ENCODE data around the gene KLHL21. TPM values are rescaled to one million over a fixed set of nuclear protein-coding genes. Genes with fewer than 3 reads are reported as not detected.

KLHL21 gene
- total RNA-seq, 1 experiment from 2014 or later: 24.4 TPM

GRCh38 chr1:6554907-6555778 is 47.5 kb downstream of the KLHL21 start, which contains the start of gene TAS1R1:
Gene TAS1R1 (plus strand): TSS chr1:6555307. CDS start chr1:6555374, 67 bp downstream.
- H4K20me1 ChIP-seq (ENCODE audit: insufficient read depth): peaks cover 8% of the 10 kb centered on the region
- H3F3A ChIP-seq (ENCODE audit: insufficient read depth, low read depth): no peaks in the 10 kb centered on the region
- H3K27me3 ChIP-seq (ENCODE audit: insufficient read depth, low read depth): no peaks in the 10 kb centered on the region
- ChIA-PET CTCF (interaction anchor here (0.6 to 0.7 kb wide), 3 partner anchors 45 to 58 kb away, joined by 3 read pairs; partner anchors contain the start of gene PHF13), POLR2A (ENCODE audit: unreplicated experiment) (no interaction called here)
- peaks cover 8% of the 10 kb centered on the region; the same call in 1 of the 2 replicates for H3K4me1 ChIP-seq (replicated peaks; ENCODE audit: insufficient read depth)
- peak within 1 kb of the TSS; percentile 70 for H3K4me3 ChIP-seq
- TF ChIP-seq CTCF (conservative IDR thresholded peaks at IDR 0.05) (no peak), EZH2 (IDR thresholded peaks at IDR 0.05; ENCODE audit: low read depth) (no peak)
- H2AFZ ChIP-seq: peak within 1 kb of the TSS; percentile 79
- intact Hi-C loops (cut with micrococcal nuclease; ENCODE audit: unreplicated experiment): loop anchor here (1.0 to 2.0 kb wide), 2 partner anchors 46 to 70 kb away; partner anchors contain the start of gene THAP3
- H3K4me2 ChIP-seq: peak within 1 kb of the TSS; percentile 82
- no peak for DNase-seq
- H3K9me3 ChIP-seq (ENCODE audit: insufficient read depth, low read depth): no peaks in the 10 kb centered on the region
- no peak within 1 kb of the TSS for H3K27ac ChIP-seq
- peaks cover 18% of the 10 kb centered on the region for H3K79me2 ChIP-seq (ENCODE audit: low read depth)
- BruUV-seq (replicated peaks): no TSS peak
- H3K9me2 ChIP-seq (ENCODE audit: insufficient read depth): no peaks in the 10 kb centered on the region
- no peaks in the 10 kb centered on the region for H3K36me3 ChIP-seq (ENCODE audit: low read depth)

- no peaks in the 10 kb centered on the region for H3F3A ChIP-seq (ENCODE audit: insufficient read depth, low read depth)
- H4K20me1 ChIP-seq (ENCODE audit: insufficient read depth): peaks cover 8% of the 10 kb centered on the region
- no TSS peak for BruUV-seq (replicated peaks)
- H3K27me3 ChIP-seq (ENCODE audit: insufficient read depth, low read depth): no peaks in the 10 kb centered on the region
- no peaks in the 10 kb centered on the region for H3K9me2 ChIP-seq (ENCODE audit: insufficient read depth)
- CTCF ChIA-PET: interaction anchor here (0.6 to 0.7 kb wide), 5 partner anchors 27 to 410 kb away, joined by 3 to 8 read pairs (median 3); partner anchors contain the start of gene PHF13
- H3K4me3 ChIP-seq: peak within 1 kb of the TSS; percentile 70
- intact Hi-C loops (cut with micrococcal nuclease; ENCODE audit: unreplicated experiment): loop anchor here (1.0 to 2.0 kb wide), 2 partner anchors 47 to 71 kb away; partner anchors contain the start of gene THAP3
- H3K36me3 ChIP-seq (ENCODE audit: low read depth): no peaks in the 10 kb centered on the region
- H3K4me2 ChIP-seq: peak within 1 kb of the TSS; percentile 82
- POLR2A ChIA-PET (ENCODE audit: unreplicated experiment): no interaction called here
- H2AFZ ChIP-seq: peak within 1 kb of the TSS; percentile 79
- DNase-seq: peak; percentile 68 to 91
- peaks cover 18% of the 10 kb centered on the region for H3K79me2 ChIP-seq (ENCODE audit: low read depth)
- TF ChIP-seq CTCF (conservative IDR thresholded peaks at IDR 0.05) (peak; percentile 86), EZH2 (IDR thresholded peaks at IDR 0.05; ENCODE audit: low read depth) (no peak)
- H3K27ac ChIP-seq: no peak within 1 kb of the TSS
- peaks cover 8% of the 10 kb centered on the region; the same call in 1 of the 2 replicates for H3K4me1 ChIP-seq (replicated peaks; ENCODE audit: insufficient read depth)
- H3K9me3 ChIP-seq (ENCODE audit: insufficient read depth, low read depth): no peaks in the 10 kb centered on the region
Measured at GRCh38 chr1:6554031-6554906, 48.4 kb downstream of the KLHL21 start, which contains the start of gene NOL9. Gene NOL9 (minus strand): TSS chr1:6554513. CDS start chr1:6554502, 11 bp downstream.

- H2AFZ ChIP-seq: no peak overlapping the region
- peaks cover 3% of the 10 kb centered on the region; the same call in 1 of the 2 replicates for H4K20me1 ChIP-seq (ENCODE audit: insufficient read depth)
- H3K36me3 ChIP-seq (ENCODE audit: low read depth): no peaks in the 10 kb centered on the region
- POLR2A ChIA-PET (ENCODE audit: unreplicated experiment): interaction anchor here (0.6 kb wide), 1 partner anchor 26 kb away, joined by 4 read pairs; no protein-coding TSS in a partner anchor
- no peaks in the 10 kb centered on the region for H3K4me1 ChIP-seq (replicated peaks; ENCODE audit: insufficient read depth)
- H3K27me3 ChIP-seq (ENCODE audit: insufficient read depth, low read depth): no peaks in the 10 kb centered on the region
- CTCF ChIA-PET: interaction anchor here (0.6 kb wide), 1 partner anchor 92 kb away, joined by 5 read pairs; no protein-coding TSS in a partner anchor
- no TSS peak for BruUV-seq (replicated peaks)
- no peak for DNase-seq
- H3K9me3 ChIP-seq (ENCODE audit: insufficient read depth, low read depth): no peaks in the 10 kb centered on the region
- no peaks in the 10 kb centered on the region for H3K79me2 ChIP-seq (ENCODE audit: low read depth)
- TF ChIP-seq EZH2 (IDR thresholded peaks at IDR 0.05; ENCODE audit: low read depth) (no peak), CTCF (conservative IDR thresholded peaks at IDR 0.05) (no peak)
- no peak overlapping the region for H3K4me2 ChIP-seq
- no peaks in the 10 kb centered on the region for H3K9me2 ChIP-seq (ENCODE audit: insufficient read depth)
- H3K4me3 ChIP-seq: no peak overlapping the region
- no peak overlapping the region for H3K27ac ChIP-seq
- intact Hi-C loops (cut with micrococcal nuclease; ENCODE audit: unreplicated experiment): no loop called here
- no peaks in the 10 kb centered on the region for H3F3A ChIP-seq (ENCODE audit: insufficient read depth, low read depth)
Measured at GRCh38 chr1:6547301-6547700, 55.4 kb downstream of the KLHL21 start.

All from PC-9 (cell line).